Ishikawa (cell line): ENCODE results near the gene CLNK.

ENCODE experiments used
- CEBPB ChIP-seq: IDR thresholded peaks from 2 replicates; pipeline ENCODE4 v1.6.1; 2012
- CREB1 ChIP-seq: IDR thresholded peaks from 2 replicates; pipeline ENCODE4 v1.6.1; 2012; ENCODE audit warnings: low read depth
- EGR1 ChIP-seq: IDR thresholded peaks from 2 replicates; pipeline ENCODE4 v1.6.1; 2012
- EP300 ChIP-seq: IDR thresholded peaks from 2 replicates; pipeline ENCODE4 v1.6.1; 2012; ENCODE audit warnings: borderline replicate concordance
- FOXM1 ChIP-seq: IDR thresholded peaks from 2 replicates; pipeline ENCODE4 v1.6.1; 2012; ENCODE audit warnings: low read depth, borderline replicate concordance
- MAX ChIP-seq: IDR thresholded peaks from 2 replicates; pipeline ENCODE4 v1.6.1; 2012
- NFIC ChIP-seq: IDR thresholded peaks from 2 replicates; pipeline ENCODE4 v1.6.1; 2012
- RAD21 ChIP-seq: IDR thresholded peaks from 2 replicates; pipeline ENCODE4 v1.6.1; 2012; ENCODE audit warnings: low read depth
- REST ChIP-seq: IDR thresholded peaks from 2 replicates; pipeline ENCODE4 v1.6.1; 2012; ENCODE audit warnings: low read depth, mild to moderate bottlenecking
- TAF1 ChIP-seq: IDR thresholded peaks from 2 replicates; pipeline ENCODE4 v1.6.1; 2012; ENCODE audit warnings: low read depth, mild to moderate bottlenecking
- USF1 ChIP-seq: IDR thresholded peaks from 2 replicates; pipeline ENCODE4 v1.6.1; 2012
- YY1 ChIP-seq: IDR thresholded peaks from 2 replicates; pipeline ENCODE4 v1.6.1; 2012; ENCODE audit warnings: low read depth
- ZBTB7A ChIP-seq: IDR thresholded peaks from 2 replicates; pipeline ENCODE4 v1.6.1; 2012; ENCODE audit warnings: low read depth

GRCh38 chr4:10671366-10671765 is 13.2 kb downstream of the CLNK start:
- TF ChIP-seq EP300 (no peak), CREB1 (no peak), RAD21 (no peak), REST (no peak), EGR1 (no peak), YY1 (no peak), MAX (no peak), TAF1 (no peak), FOXM1 (no peak), USF1 (no peak), CEBPB (no peak), ZBTB7A (no peak), NFIC (no peak)
